IMR-90 (cell line): ENCODE results near the gene ATP11A. TPM values are rescaled to one million over a fixed set of nuclear protein-coding genes. Genes with fewer than 3 reads are reported as not detected.

Source experiments
- ATAC-seq: fragments of 200-7000 bp; cut with Tn5 transposase; 2 replicates; pipeline ENCODE4 v1.9.1; 2020; ENCODE audit warnings: low read depth, mild to moderate bottlenecking, moderate library complexity
- BruUV-seq: library from RNA; stranded (reverse); fragments of 400-500 nt; replicated peaks from 2 replicates; lab custom pipeline; 2021; lab: Mats Ljungman, UMichigan
- CTCF ChIA-PET: fragments of 300-600 bp; formaldehyde crosslinking; extraction: SDS; loops from one replicate; lab custom pipeline; 2021; ENCODE audit warnings: antibody characterized with exemption; lab: Yijun Ruan, JAX
- POLR2A ChIA-PET: fragments of 300-600 bp; sonication (Branson Sonifier 250); formaldehyde crosslinking; loops from one replicate; lab custom pipeline; 2022; ENCODE audit warnings: antibody characterized with exemption; ENCODE audit not compliant: unreplicated experiment; lab: Charles Lee
- DNase-seq: peaks from one replicate; pipeline ENCODE4 v3.0.0; 2013
- H2AFZ ChIP-seq: replicated peaks from 2 replicates; pipeline ENCODE3; 2013; ENCODE audit warnings: low read length, mild to moderate bottlenecking; ENCODE audit not compliant: poor library complexity
- H2AK5ac ChIP-seq: 2 replicates; pipeline ENCODE4 v1.6.1; 2013; ENCODE audit warnings: low read depth, low read length, inconsistent platforms
- H2AK9ac ChIP-seq: replicated peaks from 2 replicates; pipeline ENCODE3; 2013; ENCODE audit warnings: mild to moderate bottlenecking, low read depth, low read length, moderate library complexity; ENCODE audit not compliant: poor library complexity
- H2BK120ac ChIP-seq: 2 replicates; pipeline ENCODE4 v1.6.1; 2013; ENCODE audit warnings: low read depth, low read length, inconsistent platforms
- H2BK15ac ChIP-seq: 3 replicates; pipeline ENCODE4 v1.6.1; 2013; ENCODE audit warnings: low read depth, low read length, inconsistent platforms
- H2BK20ac ChIP-seq: 2 replicates; pipeline ENCODE4 v1.6.1; 2013; ENCODE audit warnings: low read depth, mild to moderate bottlenecking, inconsistent platforms, low read length, moderate library complexity
- H2BK5ac ChIP-seq: 2 replicates; pipeline ENCODE4 v1.6.1; 2013; ENCODE audit warnings: mild to moderate bottlenecking, low read depth, low read length, inconsistent platforms; ENCODE audit not compliant: poor library complexity, severe bottlenecking
- H3K14ac ChIP-seq: replicated peaks from 2 replicates; pipeline ENCODE4 v1.6.1; 2013; ENCODE audit warnings: low read depth, low read length, inconsistent platforms
- H3K18ac ChIP-seq: 2 replicates; pipeline ENCODE4 v1.6.1; 2013; ENCODE audit warnings: low read depth, low read length, control low read depth
- H3K23ac ChIP-seq: 2 replicates; pipeline ENCODE4 v1.6.1; 2013; ENCODE audit warnings: low read depth, low read length, inconsistent platforms
- H3K27ac ChIP-seq: 2 replicates; pipeline ENCODE4 v1.5.1; 2013; ENCODE audit warnings: mild to moderate bottlenecking, control low read depth, low read length; ENCODE audit not compliant: insufficient read depth
- H3K27me3 ChIP-seq: 2 replicates; pipeline ENCODE4 v1.6.1; 2013; ENCODE audit warnings: low read length; ENCODE audit not compliant: control insufficient read depth, insufficient read depth
- H3K36me3 ChIP-seq: 2 replicates; pipeline ENCODE4 v1.6.1; 2013; ENCODE audit warnings: low read length, mixed read lengths; ENCODE audit not compliant: control insufficient read depth, insufficient read depth
- H3K4ac ChIP-seq: 2 replicates; pipeline ENCODE4 v1.6.1; 2013; ENCODE audit warnings: low read depth, low read length, inconsistent platforms
- H3K4me1 ChIP-seq: 2 replicates; pipeline ENCODE4 v1.6.1; 2013; ENCODE audit warnings: low read length, mixed read lengths; ENCODE audit not compliant: control insufficient read depth, insufficient read depth
- H3K4me2 ChIP-seq: 2 replicates; pipeline ENCODE4 v1.6.1; 2013; ENCODE audit warnings: low read depth, mild to moderate bottlenecking, control low read depth, low read length, moderate library complexity
- H3K4me3 ChIP-seq: 2 replicates; pipeline ENCODE4 v1.5.1; 2013; ENCODE audit warnings: low read depth, mild to moderate bottlenecking, control low read depth, low read length, moderate library complexity; ENCODE audit not compliant: insufficient read depth
- H3K56ac ChIP-seq: 2 replicates; pipeline ENCODE4 v1.6.1; 2013; ENCODE audit warnings: low read length, inconsistent platforms; ENCODE audit not compliant: insufficient read depth; ENCODE audit errors: extremely low read depth
- H3K79me1 ChIP-seq, 2 experiments: 2 replicates each; pipeline ENCODE4 v1.6.1; 2013; ENCODE audit warnings: low read length in 2 of 2, inconsistent platforms in 1 of 2, low read depth in 1 of 2
- H3K9ac ChIP-seq: 2 replicates; pipeline ENCODE4 v1.6.1; 2013; ENCODE audit warnings: low read depth, low read length, control low read depth
- H3K9me1 ChIP-seq: 2 replicates; pipeline ENCODE4 v1.6.1; 2013; ENCODE audit warnings: low read length, inconsistent platforms; ENCODE audit not compliant: insufficient read depth
- H3K9me3 ChIP-seq: 2 replicates; pipeline ENCODE4 v1.6.1; 2013; ENCODE audit warnings: low read length; ENCODE audit not compliant: control insufficient read depth, insufficient read depth
- H4K20me1 ChIP-seq: 2 replicates; pipeline ENCODE4 v1.6.1; 2013; ENCODE audit warnings: low read length, inconsistent platforms; ENCODE audit not compliant: insufficient read depth
- H4K5ac ChIP-seq: 2 replicates; pipeline ENCODE4 v1.6.1; 2013; ENCODE audit warnings: mild to moderate bottlenecking, low read depth, low read length, control low read depth
- H4K8ac ChIP-seq, 2 experiments: 2 replicates each; pipeline ENCODE4 v1.6.1; 2013; ENCODE audit warnings: low read depth in 2 of 2, low read length in 2 of 2, control low read depth in 1 of 2, inconsistent platforms in 1 of 2
- H4K91ac ChIP-seq: 2 replicates; pipeline ENCODE4 v1.6.1; 2013; ENCODE audit warnings: low read depth, low read length, inconsistent platforms; ENCODE audit not compliant: insufficient read depth
- ELK1 ChIP-seq: fragments of 150-350 bp; IDR thresholded peaks from 2 replicates; pipeline ENCODE4 v1.6.1; 2016; ENCODE audit warnings: low read depth, mild to moderate bottlenecking, low read length, moderate library complexity, borderline replicate concordance
- MAFK ChIP-seq: IDR thresholded peaks from 2 replicates; pipeline ENCODE4 v1.6.1; 2012; ENCODE audit warnings: low read depth, low read length, improper control_type of control experiment
- WGBS, 2 experiments: methylation state at CpG; one replicate each; pipeline versions ENCODE4 v1.1.5 to v1.1.7; 2013; ENCODE audit warnings: missing lambda C conversion rate in 2 of 2; ENCODE audit not compliant: insufficient read length in 1 of 2; ENCODE audit errors: extremely low coverage in 2 of 2; 5-methylcytosine and 5-hydroxymethylcytosine counted together
- dilution Hi-C: fragments of 300-500 bp; cut with HindIII; formaldehyde crosslinking; loops from one replicate; pipeline ENCODE4 v1.14.3; 2018; ENCODE audit warnings: low sequenced_read_pairs; ENCODE audit not compliant: unreplicated experiment
- in situ Hi-C: fragments of 300-500 bp; cut with MboI; formaldehyde crosslinking; loops from 3 replicates; pipeline ENCODE4 v1.14.3; 2019; ENCODE audit warnings: low sequenced_read_pairs, inconsistent platforms, mixed read lengths
- intact Hi-C: fragments of 100-400 bp; cut with micrococcal nuclease; formaldehyde crosslinking; loops from 2 replicates; pipeline ENCODE4 v1.10.0; 2022
- polyA plus RNA-seq, 3 experiments: library from polyadenylated mRNA; depleted of rRNA; stranded (reverse); fragments of >200 nt; gene quantifications; 2 replicates each; pipeline ENCODE4 v1.2.3, GENCODE V29; 2012; ENCODE audit warnings: low replicate concordance in 1 of 3
- total RNA-seq: library from RNA; depleted of rRNA; stranded (reverse); fragments of >200 nt; gene quantifications from 2 replicates; pipeline ENCODE4 v1.2.3, GENCODE V29; 2012

The ATP11A gene
- total and polyA plus RNA-seq, 2 of the 4 experiments (the other 2 are of a cell fraction), result 8.4 to 12.0 TPM

GRCh38 chr13:112877066-112877465 lies 187.2 kb downstream of the ATP11A start:
- no peak overlapping the region for H3K14ac ChIP-seq
- intact Hi-C loops, result loop anchor here (10.0 kb wide), 1 partner anchor 1402 kb away; no protein-coding TSS in a partner anchor

More at GRCh38 chr13:112877066-112877465, 187.2 kb downstream of the ATP11A start:
- ChIA-PET POLR2A (no interaction called here), CTCF (no interaction called here)
- Histone ChIP-seq H2BK15ac (no peak overlapping the region), H4K91ac (no peak overlapping the region), H3K4me3 (no peak overlapping the region), H4K20me1 (no peaks in the 10 kb centered on the region), H3K56ac (no peak overlapping the region), H2AFZ (no peak overlapping the region), H2BK5ac (no peak overlapping the region), H3K4me2 (no peak overlapping the region), H3K27me3 (no peaks in the 10 kb centered on the region), H2BK120ac (no peak overlapping the region), H3K4me1 (no peaks in the 10 kb centered on the region), H3K9ac (no peak overlapping the region), H3K36me3 (peaks cover 23% of the 10 kb centered on the region), H3K9me1 (no peaks in the 10 kb centered on the region), H3K79me1 (no peaks in the 10 kb centered on the region), H3K18ac (no peak overlapping the region), H3K23ac (no peak overlapping the region), H4K5ac (no peak overlapping the region), H2BK20ac (no peak overlapping the region), H2AK5ac (no peak overlapping the region), H4K8ac (no peak overlapping the region), H3K9me3 (no peaks in the 10 kb centered on the region), H3K27ac (no peak overlapping the region), H3K4ac (no peak overlapping the region), H2AK9ac (no peak overlapping the region)
- DNase-seq (no peak), ATAC-seq (no peak)
- in situ Hi-C loops (loop anchor here (10.0 kb wide), 2 partner anchors 232 to 262 kb away; no protein-coding TSS in a partner anchor), dilution Hi-C loops (no loop called here)
- TF ChIP-seq ELK1 (no peak), MAFK (no peak)
- 97% methylated on average over 6 of the region's 12 CpGs; no CpG with 5 or more reads in 1 of the 2 experiments for WGBS, 2 experiments
- BruUV-seq, result no TSS peak
